AG09319 (cell line): Measurements from ENCODE around the gene GATM.

Source experiments
- DNase-seq: peaks from one replicate; pipeline ENCODE4 v3.0.0-alpha.2; 2010; ENCODE audit warnings: low read depth; ENCODE audit errors: extremely low read depth
- CTCF ChIP-seq: IDR thresholded peaks from 2 replicates; pipeline ENCODE4 v1.5.1; 2011; ENCODE audit warnings: low read depth, mild to moderate bottlenecking, inconsistent platforms, low read length, moderate library complexity

GATM gene

DNA sequence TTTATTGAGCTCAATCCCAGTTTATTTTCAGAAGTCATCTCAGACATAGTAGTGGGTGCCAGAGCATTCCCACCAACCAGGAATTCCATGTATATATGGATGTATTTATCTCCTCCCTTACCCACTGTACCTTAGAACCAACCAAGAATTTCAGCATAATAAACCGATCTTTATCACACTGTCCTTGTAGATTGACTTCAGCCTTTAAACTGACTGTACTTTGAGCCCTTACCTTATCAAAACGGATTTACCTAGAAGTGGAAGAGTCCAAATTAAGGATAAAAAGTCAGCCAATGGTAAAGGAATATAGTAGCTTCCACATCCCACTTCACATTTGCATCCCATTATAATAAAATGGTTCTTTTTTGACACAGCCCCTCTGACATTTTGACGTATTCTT is 37.9 kb downstream of the GATM start:
- TF ChIP-seq CTCF: no peak
- DNase-seq: no peak

- no peak for TF ChIP-seq CTCF
- no peak for DNase-seq
Observed at GRCh38 chr15:45338417-45338816, 39.9 kb downstream of the GATM start.

GRCh38 chr15:45337224-45337623 is 41.1 kb downstream of the GATM start:
- no peak for TF ChIP-seq CTCF
- no peak for DNase-seq

DNA sequence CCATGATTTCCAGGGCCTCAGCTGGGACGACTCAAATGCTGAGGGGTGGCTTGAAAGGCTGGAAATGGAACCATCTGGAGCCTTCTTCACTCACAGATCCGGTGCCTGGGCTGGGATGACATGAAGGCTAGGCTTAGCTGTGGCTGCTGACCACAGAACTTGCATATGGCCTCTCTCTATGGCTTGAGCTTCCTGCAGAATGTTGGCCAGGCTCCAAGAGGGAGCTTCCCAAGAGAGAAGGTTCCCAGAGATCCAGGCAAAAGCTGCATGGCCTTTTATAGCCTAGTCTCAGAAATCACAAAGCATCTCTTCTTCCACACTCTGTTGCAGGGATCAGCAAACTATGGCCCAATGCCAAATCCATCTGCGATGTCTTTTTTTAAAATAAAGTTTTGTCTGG is 44.8 kb downstream of the GATM start:
- DNase-seq: no peak

DNA sequence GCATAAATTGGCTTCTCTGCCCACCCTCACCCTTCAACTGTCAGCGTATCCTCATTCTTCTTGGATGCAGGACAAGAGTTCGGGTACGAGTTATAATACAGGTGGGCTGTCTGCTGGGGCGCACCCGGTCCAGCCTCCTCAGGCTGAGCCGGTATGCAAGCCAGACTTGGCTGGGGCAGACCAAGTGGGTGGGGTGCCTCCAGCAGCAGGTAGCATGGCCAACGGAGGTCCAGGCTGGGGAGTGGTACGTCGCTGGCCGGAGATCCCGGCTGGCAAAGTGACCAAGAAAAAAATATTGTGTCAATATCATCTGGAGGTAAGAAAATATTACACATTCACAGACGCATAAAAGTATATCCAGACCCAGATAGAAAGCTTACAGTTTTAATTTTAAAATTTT is 45.6 kb downstream of the GATM start:
- DNase-seq: no peak
- TF ChIP-seq CTCF: no peak

More for the DNA sequence above, 44.8 kb downstream of the GATM start:
- no peak for TF ChIP-seq CTCF

DNA sequence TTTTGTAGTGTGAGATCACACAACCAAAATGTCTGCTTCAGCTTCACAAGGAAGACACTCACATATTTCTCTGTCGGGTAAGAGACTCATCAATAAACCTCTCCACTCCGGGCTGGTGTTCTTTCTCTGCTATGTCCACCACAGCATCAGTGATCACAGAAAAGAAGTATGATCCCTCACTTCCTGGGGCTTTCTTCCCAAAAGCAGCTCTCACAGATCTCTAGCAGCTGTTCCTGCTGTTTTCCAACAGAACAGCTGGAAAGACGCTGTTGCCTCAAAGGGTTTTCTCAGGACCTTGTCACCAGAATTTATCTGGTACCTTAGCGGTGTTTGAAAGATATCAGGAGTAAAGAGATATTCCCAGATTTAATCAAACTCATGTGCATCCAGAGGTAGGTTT is 46.4 kb downstream of the GATM start:
- no peak for DNase-seq
- TF ChIP-seq CTCF: no peak

- TF ChIP-seq CTCF: no peak
- DNase-seq: no peak
Observed at GRCh38 chr15:45328663-45329062, 49.7 kb downstream of the GATM start.
